HCT116 (cell line): ENCODE data around the gene EZH2. TPM values are rescaled to one million over a fixed set of nuclear protein-coding genes. Genes with fewer than 3 reads are reported as not detected.

Source experiments
- ATAC-seq: fragments of 200-7000 bp; cut with Tn5 transposase; 2 replicates; pipeline ENCODE4 v1.9.1; 2020; ENCODE audit warnings: mild to moderate bottlenecking, moderate library complexity
- BruUV-seq: library from RNA; stranded (reverse); fragments of 400-500 nt; replicated peaks from 2 replicates; lab custom pipeline; 2021; lab: Mats Ljungman, UMichigan
- CTCF ChIA-PET: fragments of 300-600 bp; sonication (Branson Sonifier 250); formaldehyde crosslinking; loops from one replicate; lab custom pipeline; 2021; ENCODE audit warnings: antibody characterized with exemption; lab: Charles Lee
- POLR2A ChIA-PET: fragments of 300-600, 350-600 bp; sonication (Branson Sonifier 250); formaldehyde crosslinking; loops from one replicate; lab custom pipeline; 2021; ENCODE audit warnings: antibody characterized with exemption; lab: Charles Lee
- RAD21 ChIA-PET, 2 experiments: fragments of 300-600 bp; sonication (Branson Sonifier 250); formaldehyde crosslinking; loops; one replicate each; lab custom pipeline; 2023; ENCODE audit warnings: low total read pairs in 2 of 2; ENCODE audit not compliant: uncharacterized antibody in 2 of 2, unreplicated experiment in 2 of 2, low non-redundant PET in 1 of 2; lab: Charles Lee
- DNase-seq: peaks from one replicate; pipeline ENCODE4 v3.0.0-alpha.2; 2010; ENCODE audit warnings: low read depth, low spot score
- H2AFZ ChIP-seq: fragments of 200-600 bp; shearing (Covaris generic), sonication (generic); 2 replicates; pipeline ENCODE4 v1.6.1; 2017; ENCODE audit warnings: low read depth, mixed run types, mixed read lengths, antibody characterized with exemption, low read length; ENCODE audit not compliant: poor library complexity, severe bottlenecking
- H3K27ac ChIP-seq: 2 replicates; pipeline ENCODE4 v1.5.1; 2012; ENCODE audit warnings: low read depth, low read length
- H3K27me3 ChIP-seq: fragments of 200-600 bp; sonication (generic); 2 replicates; pipeline ENCODE4 v1.6.1; 2016; ENCODE audit warnings: mixed run types, low read length, mixed read lengths; ENCODE audit not compliant: insufficient read depth
- H3K36me3 ChIP-seq, 2 experiments: fragments of 200-500 bp in 1 of 2; fragments of 200-600 bp in 1 of 2; sonication (Bioruptor generic) in 1 of 2; sonication (generic) in 1 of 2; 2 replicates each; pipeline versions ENCODE4 v1.5.1 to v1.6.1; 2014 to 2016; ENCODE audit warnings: low read length in 2 of 2, inconsistent platforms in 1 of 2, mixed read lengths in 1 of 2, mixed run types in 1 of 2; ENCODE audit not compliant: insufficient read depth in 2 of 2, control insufficient read depth in 1 of 2
- H3K4me1 ChIP-seq, 2 experiments: fragments of 200-600 bp in 1 of 2; sonication (generic) in 1 of 2; 2 replicates each; pipeline versions ENCODE4 v1.5.1 to v1.6.1; 2012 to 2017; ENCODE audit warnings: low read length in 2 of 2, inconsistent platforms in 1 of 2, mild to moderate bottlenecking in 1 of 2, mixed read lengths in 1 of 2, mixed run types in 1 of 2, moderate library complexity in 1 of 2; ENCODE audit not compliant: insufficient read depth in 2 of 2, control insufficient read depth in 1 of 2
- H3K4me2 ChIP-seq: fragments of 200-600 bp; sonication (generic); 2 replicates; pipeline ENCODE4 v1.6.1; 2017; ENCODE audit warnings: mixed run types, low read length, mixed read lengths
- H3K4me3 ChIP-seq, 2 experiments: fragments of 200-600 bp in 1 of 2; sonication (generic) in 1 of 2; replicated peaks in 1 of 2; 2 replicates each; pipeline ENCODE4 v1.5.1; 2011 to 2016; ENCODE audit warnings: low read length in 2 of 2, control low read depth in 1 of 2, low read depth in 1 of 2, mild to moderate bottlenecking in 1 of 2, mixed read lengths in 1 of 2, mixed run types in 1 of 2
- H3K79me2 ChIP-seq: fragments of 200-600 bp; sonication (generic); 2 replicates; pipeline ENCODE4 v1.6.1; 2017; ENCODE audit warnings: mild to moderate bottlenecking, mixed run types, low read length, moderate library complexity, mixed read lengths; ENCODE audit not compliant: insufficient read depth
- H3K9ac ChIP-seq: fragments of 200-600 bp; sonication (generic); 2 replicates; pipeline ENCODE4 v1.6.1; 2016; ENCODE audit warnings: low read length, mixed read lengths
- H3K9me2 ChIP-seq: fragments of 200-600 bp; sonication (generic), shearing (Covaris generic); 2 replicates; pipeline ENCODE4 v1.6.1; 2017; ENCODE audit warnings: mixed run types, mild to moderate bottlenecking, moderate library complexity; ENCODE audit not compliant: insufficient read depth
- H3K9me3 ChIP-seq, 2 experiments: fragments of 200-500 bp in 1 of 2; fragments of 200-600 bp in 1 of 2; sonication (Bioruptor generic) in 1 of 2; sonication (generic) in 1 of 2; 2 replicates each; pipeline ENCODE4 v1.6.1; 2014 to 2017; ENCODE audit warnings: low read length in 2 of 2, mixed read lengths in 2 of 2, inconsistent platforms in 1 of 2, low read depth in 1 of 2, mild to moderate bottlenecking in 1 of 2, mixed run types in 1 of 2, moderate library complexity in 1 of 2; ENCODE audit not compliant: control insufficient read depth in 1 of 2, insufficient read depth in 1 of 2
- H4K20me1 ChIP-seq: fragments of 200-600 bp; sonication (generic), shearing (Covaris generic); 2 replicates; pipeline ENCODE4 v1.6.1; 2017; ENCODE audit warnings: mixed run types, mild to moderate bottlenecking, moderate library complexity; ENCODE audit not compliant: insufficient read depth
- ATF3 ChIP-seq: IDR thresholded peaks from 2 replicates; pipeline ENCODE4 v1.6.1; 2012
- EZH2phosphoT487 ChIP-seq: fragments of 200-600 bp; IDR thresholded peaks from 2 replicates; pipeline ENCODE4 v1.6.1; 2018; ENCODE audit warnings: antibody characterized with exemption, borderline replicate concordance
- JUND ChIP-seq: IDR thresholded peaks from 2 replicates; pipeline ENCODE4 v1.6.1; 2012
- SP1 ChIP-seq: IDR thresholded peaks from 2 replicates; pipeline ENCODE4 v1.6.1; 2012; ENCODE audit warnings: low read depth
- ZNF274 ChIP-seq: fragments of 200-500 bp; sonication (Bioruptor generic); IDR thresholded peaks from 2 replicates; pipeline ENCODE4 v1.6.1; 2014; ENCODE audit warnings: mild to moderate bottlenecking, low read depth, low read length, inconsistent platforms
- intact Hi-C: fragments of 100-400 bp; cut with micrococcal nuclease; formaldehyde crosslinking; loops from 2 replicates; pipeline ENCODE4 v1.10.0; 2022
- total RNA-seq: library from RNA; stranded (reverse); gene quantifications from one replicate; pipeline ENCODE4 v1.2.1, GENCODE V29; 2021; ENCODE audit not compliant: unreplicated experiment
- TF ChIP-seq, protein P1 (sequence below): IDR thresholded peaks from 2 replicates; pipeline ENCODE4 v1.6.1; 2011; ENCODE audit warnings: mild to moderate bottlenecking, low read length, moderate library complexity; ENCODE audit not compliant: insufficient replicate concordance; ENCODE audit errors: extremely low read depth

EZH2 gene
- total RNA-seq, 1 experiment from 2014 or later = 55.2 TPM

GRCh38 chr7:148761499-148762278 is 122.4 kb downstream of the EZH2 start:
- H3K4me3 ChIP-seq = no peak overlapping the region

More at GRCh38 chr7:148761499-148762278, 122.4 kb downstream of the EZH2 start:
- no peak overlapping the region for H3K27ac ChIP-seq
- H3K9me2 ChIP-seq = no peaks in the 10 kb centered on the region
- intact Hi-C loops = no loop called here
- DNase-seq (no peak), ATAC-seq (no peak)
- H3K9ac ChIP-seq = no peak overlapping the region
- H3K36me3 ChIP-seq = peaks cover 0 to 3% of the 10 kb centered on the region in 2 experiments; a peak in 3 of 4 replicates
- ChIA-PET CTCF (no interaction called here), POLR2A (no interaction called here), RAD21 (no interaction called here)
- H3K4me2 ChIP-seq = no peak overlapping the region
- BruUV-seq = no TSS peak
- TF ChIP-seq, protein P1, sequence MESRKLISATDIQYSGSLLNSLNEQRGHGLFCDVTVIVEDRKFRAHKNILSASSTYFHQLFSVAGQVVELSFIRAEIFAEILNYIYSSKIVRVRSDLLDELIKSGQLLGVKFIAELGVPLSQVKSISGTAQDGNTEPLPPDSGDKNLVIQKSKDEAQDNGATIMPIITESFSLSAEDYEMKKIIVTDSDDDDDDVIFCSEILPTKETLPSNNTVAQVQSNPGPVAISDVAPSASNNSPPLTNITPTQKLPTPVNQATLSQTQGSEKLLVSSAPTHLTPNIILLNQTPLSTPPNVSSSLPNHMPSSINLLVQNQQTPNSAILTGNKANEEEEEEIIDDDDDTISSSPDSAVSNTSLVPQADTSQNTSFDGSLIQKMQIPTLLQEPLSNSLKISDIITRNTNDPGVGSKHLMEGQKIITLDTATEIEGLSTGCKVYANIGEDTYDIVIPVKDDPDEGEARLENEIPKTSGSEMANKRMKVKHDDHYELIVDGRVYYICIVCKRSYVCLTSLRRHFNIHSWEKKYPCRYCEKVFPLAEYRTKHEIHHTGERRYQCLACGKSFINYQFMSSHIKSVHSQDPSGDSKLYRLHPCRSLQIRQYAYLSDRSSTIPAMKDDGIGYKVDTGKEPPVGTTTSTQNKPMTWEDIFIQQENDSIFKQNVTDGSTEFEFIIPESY = no peak
- TF ChIP-seq ATF3 (no peak), ZNF274 (no peak), EZH2phosphoT487 (no peak), JUND (no peak), SP1 (no peak)
- H3K9me3 ChIP-seq = no peaks in the 10 kb centered on the region
- H3K4me1 ChIP-seq = no peaks in the 10 kb centered on the region
- H4K20me1 ChIP-seq = no peaks in the 10 kb centered on the region
- no peak overlapping the region for H2AFZ ChIP-seq
- H3K79me2 ChIP-seq = peaks cover 5% of the 10 kb centered on the region; the same call in 1 of the 2 replicates
- no peaks in the 10 kb centered on the region for H3K27me3 ChIP-seq

Other genes with a start within 250 kb of the EZH2 start
- gene CUL1, start 185.4 kb downstream of the EZH2 start, total RNA-seq = 53.1 TPM
- gene PDIA4, start 144.2 kb upstream of the EZH2 start, total RNA-seq = 217 TPM
- 8.5 TPM for gene ZNF786, start 206.4 kb upstream of the EZH2 start, total RNA-seq
- 2.1 TPM for gene ZNF425, start 242.0 kb upstream of the EZH2 start, total RNA-seq